ENCODE measurements around the gene SUCLG2.

GRCh38 chr3:67433109-67433508 is 221.3 kb downstream of the SUCLG2 start:
- TF ChIP-seq EZH2phosphoT487 (IDR thresholded peaks at IDR 0.05; ENCODE audit: borderline replicate concordance, low read length) (no peak), CTCF (conservative IDR thresholded peaks at IDR 0.05; ENCODE audit: low read depth, low read length) (no peak)
